A549 (cell line): Measurements from ENCODE around the gene TBC1D1.

Source experiments
- CEBPB ChIP-seq, 2 experiments: fragments of >200 bp in 1 of 2; sonication (Bioruptor Twin) in 1 of 2; formaldehyde crosslinking in 1 of 2; IDR thresholded peaks; 2 replicates each; pipeline ENCODE4 v1.6.1; 2012 to 2016
- EP300 ChIP-seq, 2 experiments: fragments of >200 bp; sonication (Bioruptor Twin); formaldehyde crosslinking; IDR thresholded peaks; 2 replicates in 1 of 2; 3 replicates in 1 of 2; pipeline ENCODE4 v1.6.1; 2016 to 2017
- KDM5A ChIP-seq: fragments of 200-600 bp; sonication (generic); IDR thresholded peaks from 2 replicates; pipeline ENCODE4 v1.6.1; 2016; ENCODE audit warnings: antibody characterized with exemption, mild to moderate bottlenecking
- POLR2A ChIP-seq: IDR thresholded peaks from 2 replicates; pipeline ENCODE4 v1.6.1; 2012; ENCODE audit warnings: mild to moderate bottlenecking, low read length
- TF ChIP-seq, protein P1 (sequence below): IDR thresholded peaks from 2 replicates; pipeline ENCODE4 v1.6.1; 2012
- TF ChIP-seq, protein P2 (sequence below): fragments of >200 bp; sonication (Bioruptor Twin); formaldehyde crosslinking; IDR thresholded peaks from 3 replicates; pipeline ENCODE4 v1.5.1; 2016

DNA sequence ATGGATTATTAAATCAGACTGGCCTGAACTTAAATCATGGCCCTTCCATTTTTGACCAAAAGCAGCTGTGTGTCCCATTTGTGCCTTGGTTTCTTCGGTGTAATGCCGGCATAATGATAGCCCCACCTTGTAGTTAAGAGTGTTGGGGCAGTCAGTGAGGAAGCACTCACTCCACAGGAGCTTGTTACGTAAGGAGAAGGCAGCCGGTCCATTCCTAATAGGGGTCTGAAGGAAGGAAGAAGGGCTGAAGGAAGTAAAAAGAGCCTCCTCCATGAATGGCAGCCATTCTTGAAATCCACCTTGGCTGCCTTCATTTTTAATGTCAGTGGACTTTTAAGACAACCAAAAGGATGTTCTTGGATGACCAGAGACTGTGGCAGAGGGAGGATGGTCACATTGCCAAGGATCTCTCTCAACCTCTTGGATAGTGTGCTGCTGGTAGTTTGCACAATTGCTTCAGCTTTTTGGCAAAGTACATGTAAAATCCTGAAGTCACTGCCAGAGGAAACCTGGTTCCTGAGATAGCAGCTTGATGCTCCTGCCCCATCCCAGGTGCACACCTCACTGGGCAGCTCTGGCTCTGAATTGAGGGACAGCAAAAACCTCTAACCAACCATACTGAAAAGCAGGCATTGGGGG lies 182.8 kb downstream of the TBC1D1 start:
- TF ChIP-seq, protein P1, sequence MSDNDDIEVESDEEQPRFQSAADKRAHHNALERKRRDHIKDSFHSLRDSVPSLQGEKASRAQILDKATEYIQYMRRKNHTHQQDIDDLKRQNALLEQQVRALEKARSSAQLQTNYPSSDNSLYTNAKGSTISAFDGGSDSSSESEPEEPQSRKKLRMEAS, result no peak
- TF ChIP-seq POLR2A, result no peak
- TF ChIP-seq, protein P2, sequence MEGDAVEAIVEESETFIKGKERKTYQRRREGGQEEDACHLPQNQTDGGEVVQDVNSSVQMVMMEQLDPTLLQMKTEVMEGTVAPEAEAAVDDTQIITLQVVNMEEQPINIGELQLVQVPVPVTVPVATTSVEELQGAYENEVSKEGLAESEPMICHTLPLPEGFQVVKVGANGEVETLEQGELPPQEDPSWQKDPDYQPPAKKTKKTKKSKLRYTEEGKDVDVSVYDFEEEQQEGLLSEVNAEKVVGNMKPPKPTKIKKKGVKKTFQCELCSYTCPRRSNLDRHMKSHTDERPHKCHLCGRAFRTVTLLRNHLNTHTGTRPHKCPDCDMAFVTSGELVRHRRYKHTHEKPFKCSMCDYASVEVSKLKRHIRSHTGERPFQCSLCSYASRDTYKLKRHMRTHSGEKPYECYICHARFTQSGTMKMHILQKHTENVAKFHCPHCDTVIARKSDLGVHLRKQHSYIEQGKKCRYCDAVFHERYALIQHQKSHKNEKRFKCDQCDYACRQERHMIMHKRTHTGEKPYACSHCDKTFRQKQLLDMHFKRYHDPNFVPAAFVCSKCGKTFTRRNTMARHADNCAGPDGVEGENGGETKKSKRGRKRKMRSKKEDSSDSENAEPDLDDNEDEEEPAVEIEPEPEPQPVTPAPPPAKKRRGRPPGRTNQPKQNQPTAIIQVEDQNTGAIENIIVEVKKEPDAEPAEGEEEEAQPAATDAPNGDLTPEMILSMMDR, result no peak
- no peak for TF ChIP-seq CEBPB (IDR thresholded peaks at IDR 0.05)
- no peak for TF ChIP-seq KDM5A
- TF ChIP-seq EP300 (IDR thresholded peaks at IDR 0.05), result no peak
